OCI-LY1 (cell line): ENCODE measurements around the gene TAC4.

Experiments
- H2AFZ ChIP-seq: fragments of 200-600 bp; sonication (generic), shearing (Covaris generic); 2 replicates; pipeline ENCODE4 v1.6.0; 2014; ENCODE audit warnings: antibody characterized with exemption, mild to moderate bottlenecking, low read length
- H3F3A ChIP-seq: fragments of 200-600 bp; sonication (generic), shearing (Covaris generic); 2 replicates; pipeline ENCODE4 v1.6.0; 2014; ENCODE audit warnings: mild to moderate bottlenecking, antibody characterized with exemption, low read length, moderate library complexity; ENCODE audit not compliant: insufficient read depth
- H3K27ac ChIP-seq: fragments of 200-600 bp; sonication (generic); 2 replicates; pipeline ENCODE4 v1.5.1; 2014; ENCODE audit warnings: low read length, mixed run types, mild to moderate bottlenecking, low read depth; ENCODE audit not compliant: poor library complexity, severe bottlenecking
- H3K27me3 ChIP-seq: fragments of 200-600 bp; sonication (generic); 2 replicates; pipeline ENCODE4 v1.6.0; 2014; ENCODE audit warnings: antibody characterized with exemption, mild to moderate bottlenecking, low read length, moderate library complexity; ENCODE audit not compliant: insufficient read depth
- H3K36me3 ChIP-seq: fragments of 200-600 bp; sonication (generic); 2 replicates; pipeline ENCODE4 v1.6.1; 2014; ENCODE audit warnings: mild to moderate bottlenecking, antibody characterized with exemption, low read length, moderate library complexity, mixed read lengths; ENCODE audit not compliant: insufficient read depth
- H3K4me1 ChIP-seq: fragments of 200-600 bp; sonication (generic); 2 replicates; pipeline ENCODE4 v1.5.1; 2014; ENCODE audit warnings: mild to moderate bottlenecking, low read length, moderate library complexity; ENCODE audit not compliant: insufficient read depth, severe bottlenecking
- H3K4me2 ChIP-seq: fragments of 200-600 bp; sonication (generic), shearing (Covaris generic); 2 replicates; pipeline ENCODE4 v1.6.1; 2014; ENCODE audit warnings: low read length
- H3K4me3 ChIP-seq: fragments of 200-600 bp; sonication (generic); 2 replicates; pipeline ENCODE4 v1.5.1; 2014; ENCODE audit warnings: low read length, low read depth, mild to moderate bottlenecking, mixed read lengths; ENCODE audit not compliant: poor library complexity, severe bottlenecking
- H3K79me2 ChIP-seq: fragments of 200-600 bp; shearing (Covaris generic); 2 replicates; pipeline ENCODE4 v1.6.1; 2016; ENCODE audit warnings: mixed run types, low read length, mixed read lengths; ENCODE audit not compliant: insufficient read depth
- H3K9ac ChIP-seq: fragments of 200-600 bp; sonication (generic), shearing (Covaris generic); 2 replicates; pipeline ENCODE4 v1.6.1; 2014; ENCODE audit warnings: mild to moderate bottlenecking, low read length, mixed read lengths
- H3K9me2 ChIP-seq: fragments of 200-600 bp; sonication (generic), shearing (Covaris generic); 2 replicates; pipeline ENCODE4 v1.6.1; 2014; ENCODE audit warnings: low read depth, mild to moderate bottlenecking, low read length, mixed read lengths
- H3K9me3 ChIP-seq: fragments of 200-600 bp; shearing (Covaris generic); 2 replicates; pipeline ENCODE4 v1.6.1; 2014; ENCODE audit warnings: low read length, mixed read lengths
- H4K20me1 ChIP-seq: fragments of 200-600 bp; sonication (generic), shearing (Covaris generic); 2 replicates; pipeline ENCODE4 v1.6.0; 2016; ENCODE audit warnings: mild to moderate bottlenecking, low read length; ENCODE audit not compliant: insufficient read depth
- EZH2 ChIP-seq: fragments of 200-600 bp; sonication (generic), shearing (Covaris generic); IDR thresholded peaks from 2 replicates; pipeline ENCODE4 v1.8.0; 2017; ENCODE audit warnings: borderline replicate concordance, mixed run types, mild to moderate bottlenecking, antibody characterized with exemption, low read length, moderate library complexity, mixed read lengths
- TF ChIP-seq, protein P1 (sequence below): fragments of 200-600 bp; sonication (generic), shearing (Covaris generic); IDR thresholded peaks from 2 replicates; pipeline ENCODE4 v1.5.1; 2017; ENCODE audit warnings: mild to moderate bottlenecking, antibody characterized with exemption, low read length, moderate library complexity, mixed read lengths

The TAC4 gene

DNA sequence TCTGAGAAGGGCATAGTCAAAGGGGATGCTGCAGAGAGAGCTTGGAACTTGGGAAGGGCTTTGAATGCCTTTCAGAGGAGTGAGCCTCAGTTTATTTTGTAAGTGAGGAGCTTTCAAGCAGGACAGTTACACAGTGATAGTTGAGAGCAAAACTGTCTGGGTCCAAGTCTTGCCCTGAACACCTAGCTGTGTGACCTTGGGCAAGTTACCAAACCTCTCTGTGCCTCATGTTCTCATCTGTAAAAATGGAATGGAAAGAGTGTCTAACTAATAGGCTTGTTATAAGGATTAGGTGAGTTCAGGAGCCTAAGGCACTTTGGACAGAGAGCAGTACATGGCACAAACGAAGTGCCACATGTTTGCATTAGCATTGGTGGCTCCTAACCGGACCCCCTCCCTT lies 27.0 kb upstream of the TAC4 start:
- Histone ChIP-seq H2AFZ (no peak overlapping the region), H3K4me3 (no peak overlapping the region), H3K4me2 (no peak overlapping the region), H3K27me3 (no peaks in the 10 kb centered on the region; the same call in 1 of the 2 replicates), H4K20me1 (no peaks in the 10 kb centered on the region), H3K4me1 (no peaks in the 10 kb centered on the region), H3K9me2 (no peaks in the 10 kb centered on the region), H3K9ac (no peak overlapping the region), H3F3A (no peaks in the 10 kb centered on the region), H3K9me3 (no peaks in the 10 kb centered on the region), H3K36me3 (no peaks in the 10 kb centered on the region), H3K79me2 (no peaks in the 10 kb centered on the region), H3K27ac (no peak overlapping the region)
- TF ChIP-seq, protein P1, sequence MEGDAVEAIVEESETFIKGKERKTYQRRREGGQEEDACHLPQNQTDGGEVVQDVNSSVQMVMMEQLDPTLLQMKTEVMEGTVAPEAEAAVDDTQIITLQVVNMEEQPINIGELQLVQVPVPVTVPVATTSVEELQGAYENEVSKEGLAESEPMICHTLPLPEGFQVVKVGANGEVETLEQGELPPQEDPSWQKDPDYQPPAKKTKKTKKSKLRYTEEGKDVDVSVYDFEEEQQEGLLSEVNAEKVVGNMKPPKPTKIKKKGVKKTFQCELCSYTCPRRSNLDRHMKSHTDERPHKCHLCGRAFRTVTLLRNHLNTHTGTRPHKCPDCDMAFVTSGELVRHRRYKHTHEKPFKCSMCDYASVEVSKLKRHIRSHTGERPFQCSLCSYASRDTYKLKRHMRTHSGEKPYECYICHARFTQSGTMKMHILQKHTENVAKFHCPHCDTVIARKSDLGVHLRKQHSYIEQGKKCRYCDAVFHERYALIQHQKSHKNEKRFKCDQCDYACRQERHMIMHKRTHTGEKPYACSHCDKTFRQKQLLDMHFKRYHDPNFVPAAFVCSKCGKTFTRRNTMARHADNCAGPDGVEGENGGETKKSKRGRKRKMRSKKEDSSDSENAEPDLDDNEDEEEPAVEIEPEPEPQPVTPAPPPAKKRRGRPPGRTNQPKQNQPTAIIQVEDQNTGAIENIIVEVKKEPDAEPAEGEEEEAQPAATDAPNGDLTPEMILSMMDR: no peak
- TF ChIP-seq EZH2: no peak

DNA sequence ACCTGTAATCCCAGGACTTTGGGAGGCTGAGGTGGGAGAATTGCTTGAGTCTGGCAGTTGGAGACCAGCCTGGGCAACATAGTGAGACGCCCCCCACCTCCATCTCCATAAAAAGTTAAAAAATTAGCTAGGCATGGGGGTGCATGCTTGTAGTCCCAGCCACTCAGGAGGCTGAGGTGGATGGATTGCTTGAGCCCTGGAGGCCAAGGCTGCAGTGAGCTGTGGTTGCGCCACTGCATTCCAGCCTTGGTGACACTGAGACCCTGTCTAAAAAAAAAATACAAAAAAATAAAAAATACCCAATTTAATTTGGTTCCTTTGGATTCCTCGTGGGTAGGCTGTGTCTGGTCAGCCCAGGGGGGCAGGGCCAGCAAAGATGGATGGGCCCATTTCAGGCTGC lies 26.1 kb upstream of the TAC4 start:
- H3K9ac ChIP-seq: no peak overlapping the region
- no peak overlapping the region for H2AFZ ChIP-seq
- no peaks in the 10 kb centered on the region for H3K9me2 ChIP-seq
- H3K79me2 ChIP-seq: no peaks in the 10 kb centered on the region
- no peaks in the 10 kb centered on the region for H4K20me1 ChIP-seq
- no peaks in the 10 kb centered on the region for H3F3A ChIP-seq
- H3K4me3 ChIP-seq: no peak overlapping the region
- H3K36me3 ChIP-seq: no peaks in the 10 kb centered on the region
- no peaks in the 10 kb centered on the region; the same call in 1 of the 2 replicates for H3K27me3 ChIP-seq
- no peaks in the 10 kb centered on the region for H3K9me3 ChIP-seq
- H3K4me1 ChIP-seq: no peaks in the 10 kb centered on the region
- TF ChIP-seq, protein P1: no peak
- no peak for TF ChIP-seq EZH2
- H3K27ac ChIP-seq: no peak overlapping the region
- no peak overlapping the region for H3K4me2 ChIP-seq

DNA sequence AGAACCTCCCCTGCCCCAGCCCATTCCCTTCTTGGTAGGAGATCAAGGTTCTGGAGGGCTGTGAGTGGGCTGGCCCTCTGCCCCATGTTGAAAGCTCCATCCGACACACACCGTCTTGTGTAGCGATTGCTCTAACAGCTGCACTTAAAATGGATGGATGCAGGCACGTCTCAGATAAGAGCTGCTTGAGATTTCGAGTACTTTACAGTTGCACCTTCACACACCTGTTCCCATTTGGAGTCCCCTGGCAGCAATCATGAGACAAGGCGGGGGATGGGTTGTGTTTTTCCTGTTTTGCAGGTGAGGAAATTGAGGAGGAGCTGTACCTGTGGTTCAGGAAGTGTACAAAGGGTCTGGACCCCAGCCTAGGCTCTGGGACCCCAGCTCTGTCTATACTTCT lies 25.6 kb upstream of the TAC4 start:
- no peaks in the 10 kb centered on the region for H3K4me1 ChIP-seq
- no peaks in the 10 kb centered on the region for H3K79me2 ChIP-seq
- H3K9me3 ChIP-seq: no peaks in the 10 kb centered on the region
- H3K27me3 ChIP-seq: no peaks in the 10 kb centered on the region; the same call in 1 of the 2 replicates
- no peaks in the 10 kb centered on the region for H4K20me1 ChIP-seq
- no peak overlapping the region for H3K9ac ChIP-seq
- no peak overlapping the region for H3K4me3 ChIP-seq
- no peak for TF ChIP-seq EZH2
- TF ChIP-seq, protein P1: no peak
- no peaks in the 10 kb centered on the region for H3K9me2 ChIP-seq
- no peak overlapping the region for H3K27ac ChIP-seq
- H3K4me2 ChIP-seq: no peak overlapping the region
- no peaks in the 10 kb centered on the region for H3K36me3 ChIP-seq
- H2AFZ ChIP-seq: no peak overlapping the region
- no peaks in the 10 kb centered on the region for H3F3A ChIP-seq
